HepG2 (cell line): ENCODE measurements around the gene SH2D5. TPM values are rescaled to one million over a fixed set of nuclear protein-coding genes. Genes with fewer than 3 reads are reported as not detected.

ENCODE experiments used
- ATAC-seq: fragments of 200-7000 bp; cut with Tn5 transposase; 3 replicates; pipeline ENCODE4 v1.9.1; 2020; ENCODE audit warnings: mild to moderate bottlenecking, moderate library complexity
- BruUV-seq: library from RNA; stranded (reverse); fragments of 400-500 nt; replicated peaks from 2 replicates; lab custom pipeline; 2021; lab: Mats Ljungman, UMichigan
- CTCF ChIA-PET: fragments of 300-600 bp; formaldehyde crosslinking; extraction: SDS; loops from one replicate; lab custom pipeline; 2021; ENCODE audit warnings: low total read pairs, inconsistent platforms, low intra/inter-chr PET ratio; lab: Yijun Ruan, JAX
- POLR2A ChIA-PET: fragments of 350-600 bp; sonication (Branson Sonifier 250); formaldehyde crosslinking; loops from one replicate; lab custom pipeline; 2020; ENCODE audit warnings: antibody characterized with exemption, inconsistent platforms; lab: Yijun Ruan, JAX
- DNase-seq: peaks from one replicate; pipeline ENCODE4 v3.0.0-alpha.2; 2015; ENCODE audit warnings: low spot score
- FAIRE-seq: peaks from 3 replicates; lab custom pipeline; 2011; peaks lifted over from hg19 to GRCh38; lab: Jason Lieb, UNC
- H2AFZ ChIP-seq: one replicate; pipeline ENCODE4 v1.6.1; 2011; ENCODE audit warnings: low read length, inconsistent platforms
- H3K27ac ChIP-seq: fragments of 300-600 bp; 3 replicates; pipeline ENCODE4 v1.8.0; 2011; ENCODE audit warnings: mixed run types, mild to moderate bottlenecking, mixed read lengths, low read length, inconsistent platforms; ENCODE audit not compliant: insufficient read depth; ENCODE audit errors: extremely low read length
- H3K27me3 ChIP-seq, 2 experiments: fragments of 200-600 bp in 1 of 2; 2 replicates in 1 of 2; 3 replicates in 1 of 2; pipeline versions ENCODE4 v1.6.0 to v1.8.0; 2011; ENCODE audit warnings: low read length in 2 of 2, mild to moderate bottlenecking in 2 of 2, moderate library complexity in 2 of 2, inconsistent platforms in 1 of 2; ENCODE audit not compliant: insufficient read depth in 2 of 2, control insufficient read depth in 1 of 2
- H3K36me3 ChIP-seq, 2 experiments: fragments of 200-600 bp in 1 of 2; replicated peaks in 1 of 2; 2 replicates in 1 of 2; 3 replicates in 1 of 2; pipeline versions ENCODE4 v1.5.1 to v1.8.0; 2011; ENCODE audit warnings: low read length in 2 of 2, inconsistent platforms in 1 of 2; ENCODE audit not compliant: insufficient read depth in 2 of 2, control insufficient read depth in 1 of 2
- H3K4me1 ChIP-seq: 2 replicates; pipeline ENCODE4 v1.5.1; 2012; ENCODE audit warnings: low read length, inconsistent platforms; ENCODE audit not compliant: insufficient read depth
- H3K4me2 ChIP-seq: 2 replicates; pipeline ENCODE4 v1.6.0; 2011; ENCODE audit warnings: low read depth, low read length, inconsistent platforms
- H3K4me3 ChIP-seq, 3 experiments: fragments of 200-600 bp in 1 of 3; sonication (generic), shearing (Covaris generic) in 1 of 3; replicated peaks in 1 of 3; 2 replicates each; pipeline ENCODE4 v1.5.1; 2011 to 2016; ENCODE audit warnings: low read length in 3 of 3, inconsistent platforms in 2 of 3, low read depth in 2 of 3, mild to moderate bottlenecking in 2 of 3, control low read depth in 1 of 3, mixed read lengths in 1 of 3; ENCODE audit not compliant: insufficient read depth in 1 of 3
- H3K79me2 ChIP-seq: one replicate; pipeline ENCODE4 v1.6.1; 2011; ENCODE audit warnings: low read length, inconsistent platforms; ENCODE audit not compliant: insufficient read depth
- H3K9ac ChIP-seq: 2 replicates; pipeline ENCODE4 v1.6.0; 2011; ENCODE audit warnings: mild to moderate bottlenecking, low read depth, low read length, inconsistent platforms; ENCODE audit not compliant: insufficient read depth
- H3K9me3 ChIP-seq: 2 replicates; pipeline ENCODE4 v1.5.1; 2012; ENCODE audit warnings: mild to moderate bottlenecking, low read length
- H4K20me1 ChIP-seq: 2 replicates; pipeline ENCODE4 v1.6.0; 2011; ENCODE audit warnings: inconsistent platforms, mild to moderate bottlenecking, low read length, moderate library complexity; ENCODE audit not compliant: insufficient read depth
- ARID5B ChIP-seq: IDR thresholded peaks from 2 replicates; pipeline ENCODE4 v1.4.0; 2020; ENCODE audit warnings: mild to moderate bottlenecking, missing genetic modification reagents
- BCL6 ChIP-seq: IDR thresholded peaks from 2 replicates; pipeline ENCODE4 v1.6.1; 2016; ENCODE audit warnings: missing genetic modification reagents, missing compliant biosample characterization
- FOXA3 ChIP-seq: IDR thresholded peaks from 2 replicates; pipeline ENCODE4 v1.6.1; 2016; ENCODE audit warnings: missing genetic modification reagents, missing compliant biosample characterization
- MED8 ChIP-seq: sonication (generic); formaldehyde crosslinking; IDR thresholded peaks from 2 replicates; pipeline ENCODE4 v1.8.1; 2023; ENCODE audit warnings: mild to moderate bottlenecking, missing genetic modification reagents; ENCODE audit not compliant: insufficient replicate concordance
- MEF2D ChIP-seq: sonication (generic); formaldehyde crosslinking; IDR thresholded peaks from 2 replicates; pipeline ENCODE4 v1.5.1; 2020; ENCODE audit warnings: mild to moderate bottlenecking, missing genetic modification reagents
- RXRB ChIP-seq: IDR thresholded peaks from 2 replicates; pipeline ENCODE4 v1.6.1; 2016; ENCODE audit warnings: borderline replicate concordance, missing genetic modification reagents, missing compliant biosample characterization
- SIX4 ChIP-seq: sonication (generic); formaldehyde crosslinking; IDR thresholded peaks from 2 replicates; pipeline ENCODE4 v1.4.0; 2020; ENCODE audit warnings: missing genetic modification reagents
- SOX6 ChIP-seq, 2 experiments: fragments of 450-650 bp in 1 of 2; sonication (generic) in 1 of 2; formaldehyde crosslinking in 1 of 2; IDR thresholded peaks; 2 replicates each; pipeline versions ENCODE4 v1.4.0 to v1.6.1; 2017 to 2020; ENCODE audit warnings: antibody characterized with exemption in 1 of 2, mild to moderate bottlenecking in 1 of 2, missing genetic modification reagents in 1 of 2
- TBL1XR1 ChIP-seq: fragments of 150-350 bp; IDR thresholded peaks from 2 replicates; pipeline ENCODE4 v1.6.1; 2014; ENCODE audit warnings: borderline replicate concordance, low read length; ENCODE audit not compliant: partially characterized antibody
- ZFP37 ChIP-seq: sonication (generic); formaldehyde crosslinking; IDR thresholded peaks from 2 replicates; pipeline ENCODE4 v1.4.0; 2020; ENCODE audit warnings: missing genetic modification reagents, borderline replicate concordance
- ZNF879 ChIP-seq: sonication (generic); formaldehyde crosslinking; IDR thresholded peaks from 2 replicates; pipeline ENCODE4 v1.8.1; 2023; ENCODE audit warnings: missing genetic modification reagents
- WGBS: methylation state at CpG from one replicate; pipeline ENCODE4 v1.1.6; 2017; ENCODE audit warnings: low lambda C conversion rate; 5-methylcytosine and 5-hydroxymethylcytosine counted together
- in situ Hi-C: cut with HindIII; loops from 2 replicates; pipeline ENCODE4 v1.10.0; 2017; ENCODE audit warnings: low pct_unique_long_range_greater_than_20kb; ENCODE audit not compliant: extremely low pct_ligation_motif_present
- intact Hi-C: fragments of 100-400 bp; cut with micrococcal nuclease; formaldehyde crosslinking; loops from one replicate; pipeline ENCODE4 v1.10.0; 2022; ENCODE audit not compliant: unreplicated experiment
- polyA plus RNA-seq, 8 experiments: library from polyadenylated mRNA; depleted of rRNA in 3 of 8; stranded (reverse) in 7 of 8; unstranded in 1 of 8; fragments of >200 nt; fragmentation: Illumina TruSeq in 4 of 8; extraction: Trizol in 4 of 8; gene quantifications; 2 replicates each; pipeline versions ENCODE4 v1.2.1 to v1.2.3, GENCODE V29; 2011 to 2016; ENCODE audit warnings: low read depth in 4 of 8, missing spikeins in 1 of 8, mixed read lengths in 1 of 8; ENCODE audit not compliant: insufficient read depth in 1 of 8
- total RNA-seq, 5 experiments: library from RNA; depleted of rRNA; stranded (reverse); fragments of >200 nt; fragmentation: Illumina TruSeq; extraction: Trizol; gene quantifications; 2 replicates each; pipeline ENCODE4 v1.2.3, GENCODE V29; 2016; ENCODE audit warnings: low read depth in 1 of 5

SH2D5 gene
- total and polyA plus RNA-seq, 2 of the 13 experiments (the other 11 are each of a cell fraction or from before 2014, with no cell fraction given) = 1.2 to 3.4 TPM

GRCh38 chr1:20680269-20680668 is 52.2 kb downstream of the SH2D5 start (continued):
- TF ChIP-seq ZNF879 (CRISPR knock-in tag) (no peak), BCL6 (CRISPR knock-in tag) (peak; percentile 83), SIX4 (CRISPR knock-in tag) (no peak), ARID5B (CRISPR knock-in tag) (peak; percentile 35; the same call in 1 of the 2 replicates), MED8 (no peak), FOXA3 (CRISPR knock-in tag) (0 out of 2 replicates have a peak, but pooled peaks have one; percentile 14), TBL1XR1 (peak; percentile 54), SOX6 (IDR thresholded peaks at IDR 0.05) (no peak), SOX6 (CRISPR knock-in tag; IDR thresholded peaks at IDR 0.05) (peak; percentile 27; the same call in 1 of the 2 replicates), RXRB (CRISPR knock-in tag) (peak; percentile 49; the same call in 1 of the 2 replicates)
- TF ChIP-seq, all 625 proteins: peak for 12

GRCh38 chr1:20678599-20678998 is 53.9 kb downstream of the SH2D5 start:
- intact Hi-C loops = no loop called here
- Histone ChIP-seq H3K27ac (no peak overlapping the region), H3K9ac (no peak overlapping the region), H4K20me1 (no peaks in the 10 kb centered on the region), H3K4me3 (no peak overlapping the region), H3K9me3 (no peaks in the 10 kb centered on the region), H3K79me2 (no peaks in the 10 kb centered on the region), H3K36me3 (no peaks in the 10 kb centered on the region), H3K4me1 (peaks cover 13% of the 10 kb centered on the region), H3K4me2 (no peak overlapping the region), H2AFZ (no peak overlapping the region), H3K27me3 (peaks cover 0 to 17% of the 10 kb centered on the region in 2 experiments; a peak in 3 of 5 replicates)
- in situ Hi-C loops = no loop called here
- BruUV-seq = no TSS peak
- 62% methylated on average over 6 of the region's 6 CpGs for WGBS
- ATAC-seq (no peak), FAIRE-seq (no peak), DNase-seq (no peak)
- ChIA-PET POLR2A (no interaction called here), CTCF (no interaction called here)
- no peak for TF ChIP-seq MEF2D (CRISPR knock-in tag)
- TF ChIP-seq BCL6 (CRISPR knock-in tag) = no peak
- no peak for TF ChIP-seq ZFP37 (CRISPR knock-in tag)
